ENCODE results near the gene BCAS1.

Gene BCAS1

DNA sequence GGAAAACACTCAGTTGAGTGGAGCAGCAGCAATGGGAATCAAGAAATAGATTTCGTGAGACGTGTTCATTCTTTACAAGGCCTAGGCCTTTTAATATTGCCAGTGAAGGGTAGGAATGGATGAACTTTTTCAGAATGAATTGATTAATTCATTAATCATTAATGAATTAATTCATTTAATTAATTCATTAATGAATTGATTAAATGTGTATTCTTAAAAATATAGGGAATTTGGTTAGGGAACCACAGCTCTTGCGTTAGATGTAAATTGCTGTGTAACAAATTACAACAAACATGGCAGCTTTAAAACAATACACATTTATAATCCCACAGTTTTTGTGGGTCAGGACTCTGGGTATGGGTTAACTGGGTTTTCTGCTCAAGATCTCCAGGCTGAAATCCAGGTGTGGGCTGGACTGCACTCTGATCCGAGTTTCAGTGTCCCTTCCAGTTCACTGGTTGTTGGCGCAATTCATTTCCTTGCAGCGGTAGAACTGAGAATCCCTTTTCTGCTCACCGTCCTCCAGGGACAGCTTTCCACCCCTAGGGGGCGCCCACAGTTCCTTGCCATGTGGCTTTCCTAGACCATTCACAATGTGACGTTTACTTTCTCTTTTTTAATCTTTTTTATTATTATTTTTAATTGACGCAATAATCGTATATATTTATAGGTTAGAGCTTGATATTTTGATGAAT, 32.8 kb upstream of the BCAS1 start:
- peak; percentile 63 for DNase-seq

DNA sequence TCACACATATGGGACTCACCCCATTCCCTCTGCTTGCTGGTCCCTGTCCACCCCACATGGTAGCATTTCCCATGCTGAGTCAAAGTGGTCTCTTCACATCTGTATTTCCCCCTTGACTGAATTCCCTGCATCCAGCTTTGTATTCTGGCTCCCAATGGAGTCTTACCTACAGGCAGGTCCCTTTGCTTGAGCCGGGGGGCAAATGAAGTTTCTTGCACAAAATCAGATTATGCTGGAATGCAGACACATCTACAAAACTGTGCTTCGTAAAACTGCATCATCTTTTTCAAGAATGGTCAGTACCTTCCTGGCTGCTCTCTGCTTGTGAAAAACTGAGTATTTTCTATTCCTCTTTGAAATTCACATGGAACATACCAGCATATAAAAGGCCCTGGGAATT, 32.1 kb upstream of the BCAS1 start:
- no peak for DNase-seq

DNA sequence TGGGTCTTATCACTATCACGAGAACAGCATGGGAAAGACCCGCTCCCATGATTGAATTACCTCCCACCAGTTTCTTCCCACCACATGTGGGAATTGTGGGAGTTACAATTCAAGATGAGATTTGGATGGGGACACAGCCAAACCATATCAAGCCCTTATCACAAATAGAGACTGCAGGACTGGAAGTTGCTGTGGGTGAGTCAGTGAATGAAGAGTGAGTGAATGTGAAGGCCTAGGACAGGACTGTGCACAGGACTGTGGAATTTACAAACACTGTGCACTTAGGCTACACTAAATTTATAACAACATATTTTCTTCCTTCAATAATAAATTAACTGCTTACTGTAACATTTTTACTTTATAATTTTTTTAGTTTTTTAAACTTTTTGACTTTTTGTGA, 30.2 kb upstream of the BCAS1 start:
- no peak for DNase-seq

DNA sequence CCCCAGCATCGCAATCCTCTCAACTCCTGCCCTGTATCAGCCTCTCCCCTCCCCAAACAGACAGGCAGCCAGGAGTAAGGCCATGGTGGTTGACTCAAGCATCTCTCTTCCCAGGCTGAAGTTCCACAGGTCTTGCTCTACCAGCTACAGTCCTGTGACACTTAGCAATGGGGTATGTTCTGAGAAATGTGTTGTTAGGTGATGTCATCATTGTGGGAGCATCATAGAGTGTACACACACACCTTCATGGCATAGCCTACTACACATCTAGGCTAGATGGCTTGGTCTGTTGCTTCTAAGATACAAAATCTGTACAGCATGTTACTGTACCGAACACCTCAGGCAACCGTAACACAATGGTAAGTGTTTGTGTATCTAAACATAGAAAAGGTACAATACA, 29.5 kb upstream of the BCAS1 start:
- no peak for DNase-seq

DNA sequence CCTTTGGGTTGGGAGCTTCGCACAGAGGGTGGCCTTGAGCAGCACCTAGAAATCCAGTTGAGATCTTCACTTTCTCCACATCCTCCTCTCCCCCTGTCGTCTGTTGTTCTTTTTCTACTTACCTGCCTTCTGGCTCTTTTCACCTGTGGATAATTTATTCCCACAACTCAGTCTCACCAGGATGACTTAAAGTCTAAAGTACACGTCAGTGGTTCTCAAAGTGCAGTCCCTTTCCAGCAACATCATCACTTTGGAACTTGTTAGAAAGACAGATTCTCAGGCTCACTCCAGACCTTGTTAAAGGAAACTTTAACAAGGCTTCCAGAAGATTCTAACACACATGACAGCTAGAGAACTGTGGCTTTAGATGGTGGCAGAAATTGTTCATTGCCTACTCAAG, 27.7 kb upstream of the BCAS1 start:
- no peak for DNase-seq

DNA sequence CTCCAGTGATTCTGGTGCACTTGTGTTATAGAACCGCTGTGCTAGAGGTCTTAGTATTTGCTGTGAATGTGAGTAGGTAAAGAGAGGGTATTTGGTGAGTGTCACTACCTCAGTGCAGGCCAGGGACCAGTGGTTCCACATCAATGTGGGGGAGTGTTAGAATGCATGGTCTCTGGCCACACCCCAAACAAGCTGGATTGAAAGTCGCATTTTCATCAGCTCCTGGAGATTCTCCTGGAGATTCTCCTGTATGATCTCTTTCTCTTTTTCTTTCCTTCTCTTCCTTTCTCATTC, 26.8 kb upstream of the BCAS1 start:
- DNase-seq, result no peak

DNA sequence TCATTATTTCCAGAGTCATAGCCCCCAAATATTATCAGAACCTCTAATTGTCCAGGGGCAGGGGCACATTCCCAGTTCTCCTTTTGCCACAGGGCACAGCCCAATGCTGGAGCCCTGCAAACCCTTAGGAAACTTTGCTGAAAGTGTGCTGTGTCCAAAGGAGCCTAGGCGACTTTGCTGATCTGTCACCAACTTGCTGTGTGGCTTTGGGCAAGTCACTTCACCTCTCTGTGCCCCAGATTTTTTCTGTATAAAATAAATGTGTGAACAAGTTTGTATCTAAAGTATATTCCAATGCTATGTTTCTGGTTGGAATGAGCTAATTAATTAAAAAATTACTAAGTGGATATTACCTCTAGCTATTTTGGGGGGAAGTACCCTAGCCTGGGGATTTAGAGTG, 25.4 kb upstream of the BCAS1 start:
- DNase-seq, result no peak

DNA sequence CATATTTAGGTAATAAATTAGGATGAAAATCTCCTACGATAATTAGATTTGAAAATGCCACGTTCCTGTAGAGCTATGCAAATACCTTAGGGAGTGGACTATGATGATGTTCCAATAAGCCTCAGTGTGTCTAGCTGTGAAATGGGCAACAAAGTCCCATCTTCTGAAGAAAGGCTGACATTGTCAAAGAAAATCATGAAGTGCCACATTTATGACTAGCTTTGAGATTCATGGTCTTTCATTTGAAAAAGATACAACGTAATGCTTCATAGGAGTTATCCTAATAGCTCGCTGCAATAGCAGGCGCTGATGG, 23.8 kb upstream of the BCAS1 start:
- no peak for DNase-seq

DNA sequence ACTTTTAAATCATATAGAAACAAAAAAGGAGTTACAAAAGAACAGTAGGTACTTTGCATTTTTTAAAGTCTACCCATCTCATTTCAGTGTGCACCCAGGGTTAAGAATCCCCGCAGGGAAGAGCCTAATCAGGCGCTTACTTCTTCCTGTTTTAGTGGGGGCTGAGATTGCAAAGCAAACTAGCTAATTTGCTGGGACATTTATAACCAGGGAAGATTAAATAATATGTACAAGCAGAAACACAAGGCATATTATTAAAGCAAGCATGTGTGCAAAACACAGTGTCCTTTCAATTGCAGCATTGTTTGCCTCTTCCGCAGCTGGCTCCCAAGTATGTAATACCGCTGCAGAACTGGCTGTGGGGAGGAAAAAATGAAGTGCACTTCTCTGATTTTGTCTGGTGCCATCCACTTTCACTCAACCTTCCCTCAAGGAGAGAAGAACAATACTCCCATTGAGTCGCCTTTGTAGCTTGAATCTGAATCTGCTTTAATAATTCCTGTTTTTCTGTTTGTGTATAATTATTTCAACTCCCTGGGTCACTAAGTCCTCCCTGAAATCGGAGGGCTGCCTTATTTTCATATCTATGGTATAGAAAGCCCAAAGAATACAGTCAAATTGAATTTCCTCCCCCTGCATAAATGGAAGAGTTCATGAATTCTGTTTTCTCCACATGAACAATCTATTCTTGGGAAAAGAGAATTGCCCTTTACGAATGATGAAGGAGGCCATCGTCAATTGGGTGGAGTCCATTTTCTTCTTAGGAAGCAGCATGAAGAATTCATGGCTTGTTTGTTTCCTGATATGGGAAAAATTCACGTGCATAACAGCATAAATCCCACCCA, 23.3 kb upstream of the BCAS1 start:
- DNase-seq, result no peak

DNA sequence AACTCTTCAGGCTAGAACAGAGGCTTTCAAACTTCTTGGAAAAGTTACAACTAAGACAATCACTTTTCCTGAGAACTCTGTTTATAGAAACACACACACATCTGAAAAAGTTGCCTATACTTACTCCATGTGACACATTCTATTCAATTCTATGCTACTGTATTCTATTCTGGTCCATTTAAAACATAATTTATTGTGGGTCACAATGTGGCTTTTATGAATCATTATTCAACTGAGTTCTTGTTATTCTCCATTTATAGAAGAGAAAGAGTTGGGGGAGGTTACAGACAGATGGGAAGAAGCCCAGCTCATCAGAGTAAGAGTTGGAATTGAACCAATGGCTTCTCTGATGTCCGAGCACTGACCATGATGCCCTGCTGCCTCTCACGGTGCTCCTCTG, 21.6 kb upstream of the BCAS1 start:
- no peak for DNase-seq

DNA sequence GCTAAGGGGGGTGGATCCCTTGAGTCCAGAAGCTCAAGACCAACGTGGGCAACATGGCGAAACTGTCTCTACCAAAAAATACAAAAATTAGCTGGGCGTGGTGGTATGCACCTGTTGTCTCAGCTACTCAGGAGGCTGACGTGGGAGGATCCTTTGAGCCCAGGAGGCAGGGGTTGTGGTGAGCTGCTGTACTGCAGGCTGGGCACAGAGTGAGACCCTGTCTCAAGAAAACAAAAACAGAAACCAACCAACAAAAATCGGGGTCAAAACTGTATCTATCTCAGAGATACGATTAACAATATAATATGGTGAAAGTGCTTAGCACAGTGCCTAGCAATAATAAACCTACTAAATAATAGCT, 20.7 kb upstream of the BCAS1 start:
- DNase-seq, result no peak

DNA sequence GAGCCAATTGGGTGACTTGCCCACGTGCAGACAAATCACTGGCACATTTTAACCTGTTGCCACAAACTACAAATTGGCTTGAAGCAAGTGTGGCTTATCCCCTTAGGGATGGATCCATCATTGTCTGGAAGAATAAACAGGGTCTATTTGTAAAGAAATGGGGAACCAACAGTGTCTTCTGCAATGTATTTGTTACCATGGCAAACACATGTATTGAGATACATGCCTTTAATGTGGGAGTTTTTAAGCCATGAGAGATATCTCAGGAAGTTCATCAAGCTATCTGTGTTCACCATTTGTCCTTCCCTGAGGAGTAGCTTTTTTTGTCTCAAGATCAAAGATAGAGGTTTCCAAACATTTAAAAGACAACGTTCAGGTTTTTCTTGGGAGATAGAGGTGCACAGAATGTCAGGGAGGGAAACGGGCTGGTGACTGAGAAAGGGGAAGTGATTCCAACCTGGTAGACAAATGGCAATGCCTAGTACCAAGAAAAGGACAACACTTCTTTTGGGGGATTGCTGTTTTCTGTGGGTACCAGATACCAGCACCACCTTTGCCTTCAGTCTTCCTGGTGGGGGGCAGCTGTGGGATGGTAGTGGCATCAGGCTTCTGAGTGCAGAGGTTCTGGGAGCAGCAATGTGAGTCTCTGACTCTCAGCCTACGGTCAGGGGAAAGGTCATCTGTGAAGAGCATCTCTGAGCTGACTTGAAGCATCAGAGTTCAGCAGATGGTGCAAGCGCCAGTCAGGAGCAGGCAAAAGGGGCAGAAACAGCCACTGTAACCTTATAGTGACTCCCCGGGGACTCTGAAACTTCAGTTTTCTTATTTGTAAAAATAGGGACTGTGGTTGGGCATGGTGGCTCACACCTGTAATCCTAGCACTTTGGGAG, 20.1 kb upstream of the BCAS1 start:
- no peak for DNase-seq

DNA sequence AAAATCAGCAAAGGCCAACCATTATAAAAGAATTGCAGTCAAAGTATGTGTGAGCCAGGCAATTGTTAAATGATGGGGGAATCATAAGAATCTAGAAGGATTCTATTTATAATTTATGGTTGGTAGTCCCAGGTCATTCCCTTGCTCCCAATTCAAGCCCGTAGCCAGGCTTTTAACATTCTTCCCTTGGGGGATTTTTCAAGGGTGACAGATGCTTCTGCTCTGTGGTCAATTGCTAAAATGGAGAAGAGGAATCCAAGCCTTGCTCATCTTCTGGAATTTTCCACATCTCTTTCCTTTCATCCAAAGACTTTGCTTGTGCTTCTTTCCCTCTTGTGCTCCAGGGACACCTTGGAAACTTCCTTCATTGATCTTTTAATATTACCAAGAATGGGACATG, 18.0 kb upstream of the BCAS1 start:
- no peak for DNase-seq

DNA sequence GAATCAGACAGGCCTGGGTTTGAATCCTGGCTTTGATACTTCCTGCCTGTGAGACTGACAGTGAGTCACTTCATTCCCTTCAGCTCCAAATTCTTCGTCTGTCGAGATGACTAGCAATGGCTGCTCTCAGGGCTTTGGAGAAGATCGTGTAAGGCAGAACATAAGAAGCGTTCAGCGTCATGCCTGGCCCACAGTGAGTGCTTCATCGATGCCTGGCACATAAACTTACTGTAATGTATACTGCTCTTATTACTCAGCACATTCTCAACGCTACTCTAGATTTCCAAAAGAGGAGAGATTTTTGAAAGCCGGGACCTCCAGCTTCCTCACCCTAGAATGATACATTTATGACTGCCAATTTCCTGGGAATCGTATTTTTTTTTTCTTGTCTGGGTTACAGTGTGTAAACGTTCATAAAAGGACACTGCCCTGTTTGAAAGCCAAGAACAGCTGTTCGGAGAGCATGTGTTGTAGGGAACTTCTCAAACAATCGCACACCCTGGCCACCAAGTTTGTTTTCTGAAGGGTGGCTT, 16.2 kb upstream of the BCAS1 start:
- no peak for DNase-seq

DNA sequence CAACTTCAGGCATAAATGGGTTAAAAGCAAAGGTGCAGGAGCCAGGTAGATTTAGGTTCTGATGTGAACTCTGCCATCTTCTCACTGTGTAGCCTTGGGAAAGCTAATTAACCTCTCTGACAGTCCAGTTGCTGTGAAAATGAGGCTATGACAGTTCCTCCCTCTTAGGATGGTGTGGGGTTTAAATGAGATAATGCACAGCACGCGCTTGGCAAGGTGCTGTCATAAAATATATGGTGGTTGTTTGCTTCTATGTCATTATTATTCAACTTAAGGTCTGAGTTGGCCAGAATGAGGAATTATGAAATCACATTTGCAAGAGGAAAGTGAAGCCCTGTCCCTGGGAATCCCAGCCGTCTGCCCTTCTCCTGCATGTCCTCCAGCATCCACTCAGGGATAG, 15.5 kb upstream of the BCAS1 start:
- DNase-seq, result no peak

DNA sequence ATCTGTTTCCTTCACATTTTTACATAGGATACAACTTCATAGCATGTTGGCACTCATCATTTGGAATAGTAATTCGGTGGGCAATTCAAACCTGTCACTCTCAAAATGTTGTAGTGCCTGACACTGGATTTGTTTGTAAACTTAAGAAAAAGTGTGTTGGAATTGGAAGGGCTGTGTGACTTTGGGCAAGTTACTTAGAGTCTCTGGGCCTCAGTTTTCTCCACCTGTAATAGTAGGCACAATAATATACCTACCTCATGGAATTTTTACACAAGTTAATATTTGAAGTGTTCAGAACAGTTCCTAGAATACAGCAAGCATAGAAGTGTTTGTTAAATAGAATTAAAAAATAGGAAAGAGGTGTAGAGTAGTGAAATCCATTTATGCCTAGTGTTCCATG, 15.0 kb upstream of the BCAS1 start:
- DNase-seq, result no peak

DNA sequence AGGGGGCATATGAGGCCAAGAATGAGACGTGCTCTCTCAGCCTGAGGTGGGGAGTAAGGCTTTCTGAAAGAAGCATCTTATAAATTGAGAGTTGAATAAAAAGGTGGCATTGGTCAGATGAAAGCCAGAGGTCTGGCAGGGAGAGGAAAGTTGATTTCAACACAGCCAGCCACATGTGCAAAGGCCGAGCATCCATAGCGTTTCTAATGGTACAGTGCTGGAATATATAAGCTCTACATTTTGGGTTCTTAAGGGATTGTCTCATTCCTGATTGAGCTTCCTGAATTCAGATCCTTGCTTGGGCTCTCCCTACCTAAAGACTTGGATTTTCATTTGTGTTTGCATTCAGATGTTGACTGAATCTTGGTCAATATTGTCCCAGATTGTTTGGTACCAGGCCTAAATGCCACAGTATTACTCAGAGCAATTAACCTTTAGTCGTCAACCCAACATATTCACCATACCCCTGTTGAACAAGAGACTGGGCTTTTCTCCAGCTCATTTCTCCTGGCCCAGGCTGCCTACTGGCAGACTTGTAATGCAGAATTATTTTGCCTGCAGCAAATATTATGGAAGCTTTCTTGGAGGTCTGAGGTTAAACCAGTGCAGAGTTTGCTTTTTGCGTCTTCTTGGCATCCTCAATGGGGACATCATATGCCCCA, 14.5 kb upstream of the BCAS1 start:
- no peak for DNase-seq

DNA sequence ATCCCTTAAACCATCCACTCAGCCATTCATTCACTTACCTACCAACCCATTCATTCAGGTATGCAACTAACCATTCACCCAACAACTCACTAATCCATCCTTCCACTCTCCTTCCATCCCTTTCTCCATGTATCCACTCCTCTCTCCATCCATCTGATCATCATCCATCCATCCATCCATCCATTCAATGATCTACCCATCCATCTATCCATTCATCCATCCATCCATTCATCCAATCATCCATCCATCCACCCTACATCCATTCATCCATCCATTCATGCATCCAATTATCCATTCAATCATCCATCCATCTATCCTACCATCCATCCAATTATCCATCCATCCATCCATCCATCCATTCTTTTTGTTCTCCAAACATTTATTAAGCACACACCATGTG, 13.8 kb upstream of the BCAS1 start:
- no peak for DNase-seq

DNA sequence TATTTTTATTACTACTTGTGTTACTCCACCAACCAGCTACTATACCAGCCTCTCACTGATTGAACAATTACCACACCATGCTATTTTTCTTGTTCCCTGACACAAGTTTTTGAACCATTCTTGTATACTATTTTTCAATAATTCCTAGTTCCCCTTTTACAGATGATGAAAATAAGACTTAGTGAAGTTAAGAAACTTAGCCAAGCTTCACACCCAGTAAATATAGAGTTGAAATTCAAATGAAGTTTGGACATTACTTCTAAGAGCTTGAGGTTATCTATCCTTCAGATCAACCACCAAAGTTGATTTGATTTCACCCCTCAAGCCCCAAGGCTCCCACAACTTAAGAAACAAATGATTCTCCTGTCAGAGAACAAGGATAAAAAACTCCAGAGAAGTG, 13.1 kb upstream of the BCAS1 start:
- DNase-seq, result no peak

DNA sequence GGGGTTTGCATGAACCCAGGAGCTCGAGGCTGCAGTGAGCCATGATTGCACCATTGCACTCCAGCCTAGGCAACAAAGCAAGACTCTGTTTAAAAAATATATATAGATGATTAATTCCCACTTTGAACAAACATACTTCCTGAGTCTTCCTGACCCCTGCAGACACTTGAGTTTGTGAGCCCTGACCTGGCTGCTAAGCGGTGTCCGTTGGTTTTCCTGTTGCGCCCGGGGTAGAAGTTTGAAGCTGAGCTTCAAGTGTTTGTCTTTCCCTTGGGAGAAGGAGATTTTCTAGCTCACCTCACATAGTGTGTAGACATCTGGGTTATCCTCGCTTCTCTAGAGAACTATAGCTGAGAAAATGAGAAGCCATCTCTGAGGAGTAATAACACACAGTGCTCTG, 11.7 kb upstream of the BCAS1 start:
- DNase-seq, result no peak

DNA sequence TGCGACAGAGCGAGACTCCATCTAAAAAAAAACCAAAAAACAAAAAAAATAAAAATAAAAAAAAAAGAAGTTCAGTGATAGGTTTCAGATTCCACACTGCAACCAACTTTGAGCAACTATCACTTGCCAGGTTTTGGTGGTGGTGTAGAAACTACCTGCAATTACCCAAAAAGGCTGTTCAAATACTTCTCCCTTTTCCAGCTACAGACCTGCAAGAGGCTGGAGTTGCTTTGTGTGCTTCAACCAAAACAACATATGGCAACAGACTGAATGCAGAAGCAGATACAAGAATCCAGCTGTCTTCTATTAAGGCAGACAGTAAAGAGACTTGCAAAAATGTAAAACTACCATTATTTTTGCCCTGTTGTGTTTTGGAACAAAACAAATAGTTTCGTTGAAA, 9.3 kb upstream of the BCAS1 start:
- no peak for DNase-seq

DNA sequence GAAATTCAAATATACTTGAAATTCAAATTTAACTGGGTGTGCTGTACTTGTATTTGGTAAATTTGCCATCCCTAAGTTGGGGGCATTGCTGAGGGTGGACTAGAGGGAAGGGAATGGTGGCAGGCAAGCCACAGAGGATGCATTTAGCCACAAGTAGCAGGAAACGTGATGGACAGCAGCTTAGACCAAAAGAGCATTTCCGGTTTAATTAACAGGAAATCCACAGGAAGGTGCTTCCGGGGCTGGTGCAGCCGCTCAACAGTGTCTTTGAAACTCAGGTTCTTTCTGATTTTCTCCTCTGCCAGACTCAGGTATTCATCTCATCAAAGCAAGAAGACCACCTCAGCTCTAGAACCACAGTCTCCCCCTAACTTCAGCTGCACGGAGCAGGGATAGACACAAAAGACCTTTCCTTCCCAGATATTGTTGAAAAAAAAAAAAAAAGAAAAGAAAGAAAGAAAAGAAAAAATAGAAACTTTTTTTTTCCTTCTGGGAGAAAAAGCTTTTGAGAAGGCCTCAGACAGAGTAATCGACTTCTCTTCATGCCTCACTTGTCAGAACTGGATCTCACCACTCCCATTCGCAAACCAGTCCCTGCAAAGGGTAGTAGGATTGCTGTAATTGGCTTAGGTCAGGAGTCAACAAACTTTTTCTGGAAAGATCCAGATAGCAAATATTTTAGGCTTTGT, 8.0 kb upstream of the BCAS1 start:
- DNase-seq, result peak; percentile 37

DNA sequence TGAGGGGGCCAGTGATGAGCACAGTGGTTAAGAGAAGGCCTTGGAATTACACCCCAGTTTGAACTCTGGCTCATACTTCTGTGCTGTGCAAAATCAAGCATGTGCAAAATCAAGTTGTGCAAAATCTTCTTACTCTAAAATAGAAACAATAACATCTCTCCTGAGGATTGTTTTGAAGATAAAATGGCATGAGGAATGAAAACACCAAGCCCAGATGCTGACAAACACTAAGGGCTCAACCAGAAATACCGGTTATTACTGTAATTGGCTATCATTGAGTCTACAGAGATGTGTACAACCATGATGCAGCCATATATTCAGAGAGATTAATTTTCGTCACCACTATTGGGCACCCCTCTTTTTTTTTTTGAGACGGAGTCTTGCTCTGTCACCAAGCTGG, 5.9 kb upstream of the BCAS1 start:
- DNase-seq, result no peak

Measured in CD4-positive, alpha-beta T cell treated with Interleukin-21 for 1 hour (primary cell).